GM12878 (cell line): Measurements from ENCODE around the gene ERCC4. TPM values are rescaled to one million over a fixed set of nuclear protein-coding genes. Genes with fewer than 3 reads are reported as not detected.

Source experiments
- ATAC-seq: fragments of 200-7000 bp; cut with Tn5 transposase; 3 replicates; pipeline ENCODE4 v1.9.1; 2020; ENCODE audit warnings: mild to moderate bottlenecking, moderate library complexity
- BruUV-seq: library from RNA; stranded (reverse); fragments of 400-500 nt; replicated peaks from 2 replicates; lab custom pipeline; 2021; lab: Mats Ljungman, UMichigan
- CTCF ChIA-PET: fragments of 300-600 bp; sonication (Branson Sonifier 250); formaldehyde crosslinking; extraction: SDS; loops from one replicate; lab custom pipeline; 2021; ENCODE audit warnings: inconsistent platforms; lab: Yijun Ruan, JAX
- POLR2A ChIA-PET: fragments of 350-600 bp; formaldehyde crosslinking; extraction: SDS; loops from one replicate; lab custom pipeline; 2021; ENCODE audit warnings: inconsistent platforms; lab: Charles Lee
- RAD21 ChIA-PET: fragments of 300-600 bp; sonication (Branson Sonifier 250); formaldehyde crosslinking; loops from one replicate; lab custom pipeline; 2023; ENCODE audit warnings: antibody characterized with exemption; ENCODE audit not compliant: unreplicated experiment; lab: Charles Lee
- SMC1A ChIA-PET: fragments of 300-600 bp; sonication (Branson Sonifier 250); formaldehyde crosslinking; loops from one replicate; lab custom pipeline; 2023; ENCODE audit not compliant: unreplicated experiment, uncharacterized antibody; lab: Charles Lee
- DNase-seq: peaks from one replicate; pipeline ENCODE4 v3.0.0-alpha.2; 2011; ENCODE audit warnings: low read depth, low spot score
- FAIRE-seq: peaks from 3 replicates; lab custom pipeline; 2011; peaks lifted over from hg19 to GRCh38; lab: Jason Lieb, UNC
- H2AFZ ChIP-seq: 2 replicates; pipeline ENCODE4 v1.6.0; 2011; ENCODE audit warnings: low read depth, low read length, control low read depth; ENCODE audit not compliant: control insufficient read depth
- H3K27ac ChIP-seq: 2 replicates; pipeline ENCODE4 v1.5.1; 2011; ENCODE audit warnings: control low read depth; ENCODE audit not compliant: control insufficient read depth, insufficient read depth
- H3K27me3 ChIP-seq, 2 experiments: replicated peaks in 1 of 2; 2 replicates each; pipeline versions ENCODE4 v1.6.0 to v1.6.1; 2011; ENCODE audit warnings: low read length in 1 of 2; ENCODE audit not compliant: control insufficient read depth in 2 of 2, insufficient read depth in 2 of 2
- H3K36me3 ChIP-seq, 2 experiments: 2 replicates each; pipeline ENCODE4 v1.5.1; 2011; ENCODE audit warnings: low read length in 1 of 2; ENCODE audit not compliant: control insufficient read depth in 2 of 2, insufficient read depth in 2 of 2
- H3K4me1 ChIP-seq: 2 replicates; pipeline ENCODE4 v1.6.1; 2011; ENCODE audit warnings: mild to moderate bottlenecking, low read length, moderate library complexity, mixed read lengths; ENCODE audit not compliant: control insufficient read depth, insufficient read depth
- H3K4me2 ChIP-seq: 2 replicates; pipeline ENCODE4 v1.6.0; 2011; ENCODE audit warnings: control low read depth; ENCODE audit not compliant: control insufficient read depth, insufficient read depth
- H3K4me3 ChIP-seq: fragments of 200-600 bp; sonication (generic); 2 replicates; pipeline ENCODE4 v1.5.1; 2016
- H3K79me2 ChIP-seq: 2 replicates; pipeline ENCODE4 v1.6.0; 2011; ENCODE audit warnings: low read length; ENCODE audit not compliant: control insufficient read depth, insufficient read depth
- H3K9ac ChIP-seq: 2 replicates; pipeline ENCODE4 v1.8.0; 2011; ENCODE audit warnings: low read length, control low read depth, mixed read lengths; ENCODE audit not compliant: control insufficient read depth, insufficient read depth
- H3K9me3 ChIP-seq: replicated peaks from 3 replicates; pipeline ENCODE4 v1.5.1; 2011; ENCODE audit warnings: mild to moderate bottlenecking, low read length; ENCODE audit not compliant: control insufficient read depth, insufficient read depth
- H4K20me1 ChIP-seq: 2 replicates; pipeline ENCODE4 v1.6.0; 2011; ENCODE audit not compliant: control insufficient read depth, insufficient read depth
- BACH1 ChIP-seq: fragments of 450-650 bp; IDR thresholded peaks from 2 replicates; pipeline ENCODE4 v1.6.1; 2017; ENCODE audit warnings: mild to moderate bottlenecking, borderline replicate concordance
- CEBPZ ChIP-seq: fragments of 150-350 bp; IDR thresholded peaks from 2 replicates; pipeline ENCODE4 v1.6.1; 2016; ENCODE audit warnings: low read depth, low read length
- CUX1 ChIP-seq: IDR thresholded peaks from 2 replicates; pipeline ENCODE4 v1.6.1; 2012; ENCODE audit warnings: improper control_type of control experiment, low read depth, low read length; ENCODE audit not compliant: insufficient replicate concordance
- IRF4 ChIP-seq: IDR thresholded peaks from 2 replicates; pipeline ENCODE4 v1.6.1; 2011; ENCODE audit warnings: low read depth, low read length
- NR2C1 ChIP-seq: fragments of 450-650 bp; IDR thresholded peaks from 2 replicates; pipeline ENCODE4 v1.6.1; 2017; ENCODE audit warnings: antibody characterized with exemption, mild to moderate bottlenecking, moderate library complexity
- STAT1 ChIP-seq: fragments of 450-650 bp; conservative IDR thresholded peaks from 2 replicates; pipeline ENCODE4 v1.6.1; 2014; ENCODE audit warnings: antibody characterized with exemption, mild to moderate bottlenecking
- ZNF217 ChIP-seq: fragments of 450-650 bp; IDR thresholded peaks from 2 replicates; pipeline ENCODE4 v1.6.1; 2017; ENCODE audit warnings: antibody characterized with exemption, mild to moderate bottlenecking
- ZNF384 ChIP-seq: IDR thresholded peaks from 2 replicates; pipeline ENCODE4 v1.6.1; 2012; ENCODE audit warnings: low read depth, mild to moderate bottlenecking, low read length, improper control_type of control experiment, borderline replicate concordance
- WGBS: methylation state at CpG from one replicate; pipeline ENCODE4 v1.1.6; 2016; ENCODE audit warnings: low lambda C conversion rate; ENCODE audit not compliant: insufficient replicate concordance, insufficient coverage; ENCODE audit errors: missing lambda C conversion rate; 5-methylcytosine and 5-hydroxymethylcytosine counted together
- in situ Hi-C: fragments of 300-500 bp; cut with MboI; formaldehyde crosslinking; loops from 9 replicates; pipeline ENCODE4 v1.14.3; 2018; ENCODE audit warnings: mixed read lengths
- intact Hi-C: fragments of 100-400 bp; cut with micrococcal nuclease; formaldehyde crosslinking; loops from one replicate; pipeline ENCODE4 v1.14.2; 2022; ENCODE audit not compliant: unreplicated experiment
- polyA plus RNA-seq, 11 experiments: library from polyadenylated mRNA; depleted of rRNA in 4 of 11; unstranded in 6 of 11; stranded (reverse) in 5 of 11; fragments of >200 nt; fragmentation: Nextera tagmentation in 4 of 11; fragmentation: Illumina TruSeq in 1 of 11; extraction: Ambion mirVana in 4 of 11; extraction: Trizol in 1 of 11; gene quantifications; 1 replicate in 1 of 11; 2 replicates in 10 of 11; pipeline versions ENCODE4 v1.2.1 to v1.2.3, GENCODE V29; 2011 to 2016; ENCODE audit warnings: inconsistent platforms in 2 of 11, missing spikeins in 2 of 11, low read depth in 1 of 11
- total RNA-seq, 4 experiments: library from RNA; depleted of rRNA in 3 of 4; stranded (reverse); fragments of >200 nt in 3 of 4; fragmentation: Illumina TruSeq in 1 of 4; extraction: Trizol in 1 of 4; gene quantifications; 2 replicates each; pipeline versions ENCODE4 v1.2.1 to v1.2.3, GENCODE V29; 2013 to 2021

The ERCC4 gene
- total and polyA plus RNA-seq, 10 of the 15 experiments (the other 5 are each of a cell fraction or from before 2014, with no cell fraction given) = 4.7 to 24.6 (median 8.9) TPM

GRCh38 chr16:13951611-13952010, 31.7 kb downstream of the ERCC4 start:
- RAD21 ChIA-PET = interaction anchor here (1.5 kb wide), 2 partner anchors 28 to 32 kb away, joined by 3 to 5 read pairs; partner anchors contain the start of gene ERCC4
- SMC1A ChIA-PET = interaction anchor here (0.7 to 1.8 kb wide), 4 partner anchors 15 to 29 kb away, joined by 3 to 6 read pairs (median 4); no protein-coding TSS in a partner anchor
- Histone ChIP-seq H3K4me2 (no peak overlapping the region), H3K4me1 (peaks cover 15% of the 10 kb centered on the region), H3K27me3 (no peaks in the 10 kb centered on the region), H3K4me3 (no peak overlapping the region), H3K9ac (no peak overlapping the region), H3K36me3 (peaks cover 0 to 14% of the 10 kb centered on the region in 2 experiments; a peak in 2 of 4 replicates), H4K20me1 (no peaks in the 10 kb centered on the region), H2AFZ (no peak overlapping the region; the same call in 1 of the 2 replicates), H3K79me2 (no peaks in the 10 kb centered on the region), H3K9me3 (no peaks in the 10 kb centered on the region; the same call in 2 of the 3 replicates), H3K27ac (no peak overlapping the region)
- ATAC-seq (no peak), FAIRE-seq (no peak), DNase-seq (no peak)
- no TSS peak for BruUV-seq
- CTCF ChIA-PET = interaction anchor here (1.2 to 4.9 kb wide), 2 partner anchors 16 to 28 kb away, joined by 6 to 17 read pairs; no protein-coding TSS in a partner anchor
- in situ Hi-C loops = no loop called here
- WGBS = 90% methylated on average over 3 of the region's 3 CpGs
- TF ChIP-seq ZNF384 (no peak), NR2C1 (0 out of 2 replicates have a peak, but pooled peaks have one; percentile 10), STAT1 (no peak), IRF4 (no peak)
- intact Hi-C loops = no loop called here
- POLR2A ChIA-PET = no interaction called here

- H3K4me3 ChIP-seq = no peak overlapping the region
- no peak overlapping the region for H3K4me2 ChIP-seq
- H3K36me3 ChIP-seq = peaks cover 0 to 6% of the 10 kb centered on the region in 2 experiments; a peak in 1 of 4 replicates
- ChIA-PET POLR2A (no interaction called here), RAD21 (interaction anchor here (1.5 kb wide), 1 partner anchor 44 kb away, joined by 4 read pairs; no protein-coding TSS in a partner anchor), CTCF (interaction anchor here (0.6 to 0.9 kb wide), 2 partner anchors 34 to 672 kb away, joined by 3 to 4 read pairs; partner anchors contain the start of gene ERCC4), SMC1A (no interaction called here)
- H3K27ac ChIP-seq = no peak overlapping the region
- no TSS peak for BruUV-seq
- H2AFZ ChIP-seq = no peak overlapping the region
- intact Hi-C loops (no loop called here), in situ Hi-C loops (no loop called here)
- DNase-seq (no peak), FAIRE-seq (no peak), ATAC-seq (no peak)
- WGBS = 72% methylated on average over 2 of the region's 2 CpGs
- no peaks in the 10 kb centered on the region for H4K20me1 ChIP-seq
- no peaks in the 10 kb centered on the region for H3K27me3 ChIP-seq
- no peaks in the 10 kb centered on the region for H3K79me2 ChIP-seq
- no peaks in the 10 kb centered on the region; the same call in 2 of the 3 replicates for H3K9me3 ChIP-seq
- H3K9ac ChIP-seq = no peak overlapping the region
- H3K4me1 ChIP-seq = peaks cover 29% of the 10 kb centered on the region
- TF ChIP-seq BACH1 (no peak), ZNF217 (no peak), CUX1 (no peak), CEBPZ (no peak)
These were observed 33.5 kb downstream of the ERCC4 start for GRCh38 chr16:13953501-13953900.
